GM12878 (cell line): ENCODE measurements around the gene UBXN4. TPM values are rescaled to one million over a fixed set of nuclear protein-coding genes. Genes with fewer than 3 reads are reported as not detected.

ENCODE experiments used
- ATAC-seq: fragments of 200-7000 bp; cut with Tn5 transposase; 3 replicates; pipeline ENCODE4 v1.9.1; 2020; ENCODE audit warnings: mild to moderate bottlenecking, moderate library complexity
- BruUV-seq: library from RNA; stranded (reverse); fragments of 400-500 nt; replicated peaks from 2 replicates; lab custom pipeline; 2021; lab: Mats Ljungman, UMichigan
- CTCF ChIA-PET: fragments of 300-600 bp; sonication (Branson Sonifier 250); formaldehyde crosslinking; extraction: SDS; loops from one replicate; lab custom pipeline; 2021; ENCODE audit warnings: inconsistent platforms; lab: Yijun Ruan, JAX
- POLR2A ChIA-PET: fragments of 350-600 bp; formaldehyde crosslinking; extraction: SDS; loops from one replicate; lab custom pipeline; 2021; ENCODE audit warnings: inconsistent platforms; lab: Charles Lee
- RAD21 ChIA-PET: fragments of 300-600 bp; sonication (Branson Sonifier 250); formaldehyde crosslinking; loops from one replicate; lab custom pipeline; 2023; ENCODE audit warnings: antibody characterized with exemption; ENCODE audit not compliant: unreplicated experiment; lab: Charles Lee
- SMC1A ChIA-PET: fragments of 300-600 bp; sonication (Branson Sonifier 250); formaldehyde crosslinking; loops from one replicate; lab custom pipeline; 2023; ENCODE audit not compliant: unreplicated experiment, uncharacterized antibody; lab: Charles Lee
- DNase-seq: peaks from one replicate; pipeline ENCODE4 v3.0.0-alpha.2; 2011; ENCODE audit warnings: low read depth, low spot score
- FAIRE-seq: peaks from 3 replicates; lab custom pipeline; 2011; peaks lifted over from hg19 to GRCh38; lab: Jason Lieb, UNC
- H2AFZ ChIP-seq: 2 replicates; pipeline ENCODE4 v1.6.0; 2011; ENCODE audit warnings: low read depth, low read length, control low read depth; ENCODE audit not compliant: control insufficient read depth
- H3K27ac ChIP-seq: 2 replicates; pipeline ENCODE4 v1.5.1; 2011; ENCODE audit warnings: control low read depth; ENCODE audit not compliant: control insufficient read depth, insufficient read depth
- H3K27me3 ChIP-seq, 2 experiments: replicated peaks in 1 of 2; 2 replicates each; pipeline versions ENCODE4 v1.6.0 to v1.6.1; 2011; ENCODE audit warnings: low read length in 1 of 2; ENCODE audit not compliant: control insufficient read depth in 2 of 2, insufficient read depth in 2 of 2
- H3K36me3 ChIP-seq, 2 experiments: 2 replicates each; pipeline ENCODE4 v1.5.1; 2011; ENCODE audit warnings: low read length in 1 of 2; ENCODE audit not compliant: control insufficient read depth in 2 of 2, insufficient read depth in 2 of 2
- H3K4me1 ChIP-seq: 2 replicates; pipeline ENCODE4 v1.6.1; 2011; ENCODE audit warnings: mild to moderate bottlenecking, low read length, moderate library complexity, mixed read lengths; ENCODE audit not compliant: control insufficient read depth, insufficient read depth
- H3K4me2 ChIP-seq: 2 replicates; pipeline ENCODE4 v1.6.0; 2011; ENCODE audit warnings: control low read depth; ENCODE audit not compliant: control insufficient read depth, insufficient read depth
- H3K4me3 ChIP-seq: fragments of 200-600 bp; sonication (generic); 2 replicates; pipeline ENCODE4 v1.5.1; 2016
- H3K79me2 ChIP-seq: 2 replicates; pipeline ENCODE4 v1.6.0; 2011; ENCODE audit warnings: low read length; ENCODE audit not compliant: control insufficient read depth, insufficient read depth
- H3K9ac ChIP-seq: 2 replicates; pipeline ENCODE4 v1.8.0; 2011; ENCODE audit warnings: low read length, control low read depth, mixed read lengths; ENCODE audit not compliant: control insufficient read depth, insufficient read depth
- H3K9me3 ChIP-seq: replicated peaks from 3 replicates; pipeline ENCODE4 v1.5.1; 2011; ENCODE audit warnings: mild to moderate bottlenecking, low read length; ENCODE audit not compliant: control insufficient read depth, insufficient read depth
- H4K20me1 ChIP-seq: 2 replicates; pipeline ENCODE4 v1.6.0; 2011; ENCODE audit not compliant: control insufficient read depth, insufficient read depth
- BACH1 ChIP-seq: fragments of 450-650 bp; IDR thresholded peaks from 2 replicates; pipeline ENCODE4 v1.6.1; 2017; ENCODE audit warnings: mild to moderate bottlenecking, borderline replicate concordance
- CBX5 ChIP-seq: sonication (generic); IDR thresholded peaks from 2 replicates; pipeline ENCODE4 v1.6.1; 2016; ENCODE audit warnings: low read depth, moderate library complexity, mild to moderate bottlenecking, inconsistent platforms
- EGR1 ChIP-seq, 2 experiments: IDR thresholded peaks; 1 replicate in 1 of 2; 2 replicates in 1 of 2; pipeline ENCODE4 v1.6.1; 2011 to 2012; ENCODE audit warnings: low read depth in 2 of 2, low read length in 2 of 2, borderline replicate concordance in 1 of 2, mild to moderate bottlenecking in 1 of 2, moderate library complexity in 1 of 2
- FOXM1 ChIP-seq: IDR thresholded peaks from 2 replicates; pipeline ENCODE4 v1.6.1; 2012; ENCODE audit warnings: low read depth, mild to moderate bottlenecking, inconsistent platforms, low read length, moderate library complexity
- HDGF ChIP-seq: fragments of 450-650 bp; IDR thresholded peaks from 2 replicates; pipeline ENCODE4 v1.6.1; 2016; ENCODE audit warnings: antibody characterized with exemption
- KAT2A ChIP-seq: conservative IDR thresholded peaks from 2 replicates; pipeline ENCODE4 v1.6.1; 2011; ENCODE audit warnings: low read depth, low read length; ENCODE audit not compliant: control insufficient read depth
- KLF5 ChIP-seq: fragments of 450-650 bp; IDR thresholded peaks from 2 replicates; pipeline ENCODE4 v1.6.1; 2014; ENCODE audit warnings: mild to moderate bottlenecking; ENCODE audit not compliant: partially characterized antibody
- RCOR1 ChIP-seq: conservative IDR thresholded peaks from 2 replicates; pipeline ENCODE4 v1.6.1; 2012; ENCODE audit warnings: low read depth, low read length, improper control_type of control experiment
- RELB ChIP-seq: fragments of 450-650 bp; IDR thresholded peaks from 2 replicates; pipeline ENCODE4 v1.6.1; 2017; ENCODE audit warnings: low read depth, mild to moderate bottlenecking, moderate library complexity
- SIX5 ChIP-seq: IDR thresholded peaks from 2 replicates; pipeline ENCODE4 v1.6.1; 2011; ENCODE audit warnings: mild to moderate bottlenecking, low read depth, low read length, moderate library complexity; ENCODE audit not compliant: severe bottlenecking
- SMAD5 ChIP-seq: IDR thresholded peaks from 2 replicates; pipeline ENCODE4 v1.6.1; 2016; ENCODE audit warnings: antibody characterized with exemption, low read depth
- SMC3 ChIP-seq: IDR thresholded peaks from 2 replicates; pipeline ENCODE4 v1.6.1; 2011; ENCODE audit warnings: low read length, improper control_type of control experiment, borderline replicate concordance
- SPI1 ChIP-seq: IDR thresholded peaks from 2 replicates; pipeline ENCODE4 v1.6.1; 2011; ENCODE audit warnings: low read depth, mild to moderate bottlenecking, low read length, moderate library complexity, borderline replicate concordance; ENCODE audit not compliant: insufficient read depth
- SREBF2 ChIP-seq: IDR thresholded peaks from 2 replicates; pipeline ENCODE4 v1.6.1; 2012; ENCODE audit warnings: mild to moderate bottlenecking, low read length
- SRF ChIP-seq, 2 experiments: IDR thresholded peaks; 2 replicates each; pipeline ENCODE4 v1.6.1; 2011; ENCODE audit warnings: low read depth in 2 of 2, low read length in 2 of 2, mild to moderate bottlenecking in 1 of 2, moderate library complexity in 1 of 2
- WGBS: methylation state at CpG from one replicate; pipeline ENCODE4 v1.1.6; 2016; ENCODE audit warnings: low lambda C conversion rate; ENCODE audit not compliant: insufficient replicate concordance, insufficient coverage; ENCODE audit errors: missing lambda C conversion rate; 5-methylcytosine and 5-hydroxymethylcytosine counted together
- in situ Hi-C: fragments of 300-500 bp; cut with MboI; formaldehyde crosslinking; loops from 9 replicates; pipeline ENCODE4 v1.14.3; 2018; ENCODE audit warnings: mixed read lengths
- intact Hi-C: fragments of 100-400 bp; cut with micrococcal nuclease; formaldehyde crosslinking; loops from one replicate; pipeline ENCODE4 v1.14.2; 2022; ENCODE audit not compliant: unreplicated experiment
- polyA plus RNA-seq, 11 experiments: library from polyadenylated mRNA; depleted of rRNA in 4 of 11; unstranded in 6 of 11; stranded (reverse) in 5 of 11; fragments of >200 nt; fragmentation: Nextera tagmentation in 4 of 11; fragmentation: Illumina TruSeq in 1 of 11; extraction: Ambion mirVana in 4 of 11; extraction: Trizol in 1 of 11; gene quantifications; 1 replicate in 1 of 11; 2 replicates in 10 of 11; pipeline versions ENCODE4 v1.2.1 to v1.2.3, GENCODE V29; 2011 to 2016; ENCODE audit warnings: inconsistent platforms in 2 of 11, missing spikeins in 2 of 11, low read depth in 1 of 11
- total RNA-seq, 4 experiments: library from RNA; depleted of rRNA in 3 of 4; stranded (reverse); fragments of >200 nt in 3 of 4; fragmentation: Illumina TruSeq in 1 of 4; extraction: Trizol in 1 of 4; gene quantifications; 2 replicates each; pipeline versions ENCODE4 v1.2.1 to v1.2.3, GENCODE V29; 2013 to 2021

The UBXN4 gene
- total and polyA plus RNA-seq, 10 of the 15 experiments (the other 5 are each of a cell fraction or from before 2014, with no cell fraction given), result 52.6 to 133 (median 71.9) TPM

- Histone ChIP-seq H2AFZ (no peak overlapping the region), H3K4me3 (no peak overlapping the region), H3K4me1 (peaks cover 4% of the 10 kb centered on the region; the same call in 1 of the 2 replicates), H3K27ac (no peak overlapping the region), H3K79me2 (no peaks in the 10 kb centered on the region), H3K27me3 (no peaks in the 10 kb centered on the region), H3K4me2 (no peak overlapping the region), H3K36me3 (no peaks in the 10 kb centered on the region; a peak in 1 of 4 replicates), H3K9ac (no peak overlapping the region), H3K9me3 (peaks cover 5% of the 10 kb centered on the region; the same call in 2 of the 3 replicates), H4K20me1 (no peaks in the 10 kb centered on the region)
- intact Hi-C loops (no loop called here), in situ Hi-C loops (no loop called here)
- ChIA-PET RAD21 (no interaction called here), SMC1A (interaction anchor here (1.0 to 1.1 kb wide), 2 partner anchors 112 to 250 kb away, joined by 3 to 4 read pairs; no protein-coding TSS in a partner anchor), CTCF (interaction anchor here (0.6 to 1.1 kb wide), 4 partner anchors 47 to 798 kb away, joined by 3 to 5 read pairs (median 3); no protein-coding TSS in a partner anchor), POLR2A (no interaction called here)
- FAIRE-seq (no peak), ATAC-seq (no peak), DNase-seq (no peak)
- TF ChIP-seq SIX5 (no peak), SMC3 (no peak), SPI1 (no peak), BACH1 (no peak), KLF5 (no peak), CBX5 (no peak), SMAD5 (no peak), RCOR1 (no peak), KAT2A (no peak), SRF (IDR thresholded peaks at IDR 0.05; ENCODE audit: low read depth in 2 of 2, low read length in 2 of 2) (no peak), HDGF (no peak), SREBF2 (no peak), RELB (no peak), EGR1 (IDR thresholded peaks at IDR 0.05; ENCODE audit: borderline replicate concordance in 1 of 2, low read depth in 2 of 2, low read length in 2 of 2) (no peak), FOXM1 (no peak)
- 61% methylated on average over 3 of the region's 3 CpGs for WGBS
- no TSS peak for BruUV-seq
Observed at GRCh38 chr2:135802350-135802749, 60.7 kb downstream of the UBXN4 start.
